Gastrocnemius medialis (tissue), 4 donors: ENCODE data around the gene ENG. TPM values are rescaled to one million over a fixed set of nuclear protein-coding genes. Genes with fewer than 3 reads are reported as not detected.

ENCODE experiments used
- ATAC-seq, 2 donors: fragments of 150-250 bp; one replicate each; pipeline ENCODE4 v1.9.1; 2016
- DNase-seq, 2 donors: peaks; one replicate each; pipeline ENCODE4 v3.0.0-alpha.2; 2019
- H3K27ac ChIP-seq, 4 donors: fragments of 200-600 bp; sonication (generic); 1 replicate in 1 of 4; 2 replicates in 3 of 4; pipeline ENCODE4 v1.5.1; 2016 to 2018; ENCODE audit warnings: mild to moderate bottlenecking in 2 of 4, moderate library complexity in 1 of 4
- H3K27me3 ChIP-seq, 3 donors: fragments of 200-600 bp; sonication (generic) in 2 of 3; 1 replicate in 1 of 3; 2 replicates in 2 of 3; pipeline versions ENCODE4 v1.5.1 to v1.6.0; 2016 to 2019; ENCODE audit warnings: mild to moderate bottlenecking in 1 of 3, moderate library complexity in 1 of 3
- H3K36me3 ChIP-seq, 2 donors: fragments of 200-600 bp; sonication (generic) in 1 of 2; one replicate each; pipeline ENCODE4 v1.5.1; 2017 to 2018
- H3K4me1 ChIP-seq, 2 donors: fragments of 200-600 bp; sonication (generic) in 1 of 2; one replicate each; pipeline ENCODE4 v1.5.1; 2016 to 2017; ENCODE audit warnings: mild to moderate bottlenecking in 2 of 2
- H3K4me3 ChIP-seq, 4 donors: fragments of 200-600 bp; sonication (generic) in 3 of 4; 1 replicate in 1 of 4; 2 replicates in 3 of 4; pipeline ENCODE4 v1.5.1; 2016 to 2019; ENCODE audit warnings: mild to moderate bottlenecking in 2 of 4
- H3K9me3 ChIP-seq, 3 donors: fragments of 200-600 bp; sonication (generic) in 2 of 3; 1 replicate in 1 of 3; 2 replicates in 2 of 3; pipeline ENCODE4 v1.5.1; 2016 to 2019
- POLR2A ChIP-seq, 2 donors: fragments of 450-650 bp; IDR thresholded peaks; one replicate each; pipeline ENCODE4 v1.6.1; 2017; ENCODE audit warnings: antibody characterized with exemption in 2 of 2, mild to moderate bottlenecking in 2 of 2, moderate library complexity in 2 of 2
- in situ Hi-C, 4 donors: fragments of 200-750 bp; cut with MboI; loops; one replicate each; pipeline versions ENCODE4 v1.15.0 to v1.8.0; 2017; ENCODE audit warnings: low sequenced_read_pairs in 4 of 4
- intact Hi-C: fragments of 100-400 bp; cut with DNase I; formaldehyde crosslinking; loops from one replicate; pipeline ENCODE4 v1.15.1; 2023; ENCODE audit warnings: low total_unique reads
- total RNA-seq, 4 donors: library from RNA; depleted of rRNA; stranded (reverse); fragments of >200 nt; gene quantifications; one replicate each; pipeline versions ENCODE4 v1.1.0 to v1.2.3, GENCODE V29; 2016
- TF ChIP-seq, protein P1 (sequence below), 5 experiments: fragments of 450-650 bp in 3 of 5; fragments of 200-600 bp in 2 of 5; sonication (generic) in 2 of 5; IDR thresholded peaks in 4 of 5; conservative IDR thresholded peaks in 1 of 5; 1 replicate in 4 of 5; 2 replicates in 1 of 5; pipeline ENCODE4 v1.5.1; 2016 to 2019; ENCODE audit warnings: antibody characterized with exemption in 5 of 5, mild to moderate bottlenecking in 3 of 5, moderate library complexity in 3 of 5

The ENG gene
- total RNA-seq, 4 donors from 2014 or later: 27.4 to 49.8 (median 32.6) TPM

DNA sequence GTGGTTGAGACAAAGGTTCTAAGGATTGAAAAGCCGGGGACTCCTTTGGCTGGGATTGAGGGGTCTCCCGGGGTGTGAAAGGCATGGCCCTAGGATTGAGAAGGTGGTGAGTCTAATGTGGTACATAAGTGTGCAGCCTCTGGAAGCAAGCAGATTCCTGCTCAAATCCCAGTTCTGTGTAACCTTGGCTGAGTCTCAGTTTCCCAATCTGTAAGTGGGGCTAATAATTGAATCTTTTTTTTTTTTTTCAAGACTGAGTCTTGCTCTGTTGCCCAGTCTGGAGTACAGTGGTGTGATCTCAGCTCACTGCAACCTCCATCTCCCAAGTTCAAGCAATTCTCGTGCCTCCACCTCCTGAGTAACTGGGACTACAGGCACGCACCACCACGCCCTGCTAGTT lies 81.9 kb downstream of the ENG start:
- Histone ChIP-seq H3K27me3 (no peaks in the 10 kb centered on the region), H3K36me3 (no peaks in the 10 kb centered on the region), H3K4me3 (no peak overlapping the region), H3K9me3 (no peaks in the 10 kb centered on the region), H3K27ac (no peak overlapping the region), H3K4me1 (peaks cover 10 to 12% of the 10 kb centered on the region in 2 donors)
- DNase-seq (no peak), ATAC-seq (no peak)
- in situ Hi-C loops (no loop called here), intact Hi-C loops (no loop called here)
- TF ChIP-seq, protein P1, sequence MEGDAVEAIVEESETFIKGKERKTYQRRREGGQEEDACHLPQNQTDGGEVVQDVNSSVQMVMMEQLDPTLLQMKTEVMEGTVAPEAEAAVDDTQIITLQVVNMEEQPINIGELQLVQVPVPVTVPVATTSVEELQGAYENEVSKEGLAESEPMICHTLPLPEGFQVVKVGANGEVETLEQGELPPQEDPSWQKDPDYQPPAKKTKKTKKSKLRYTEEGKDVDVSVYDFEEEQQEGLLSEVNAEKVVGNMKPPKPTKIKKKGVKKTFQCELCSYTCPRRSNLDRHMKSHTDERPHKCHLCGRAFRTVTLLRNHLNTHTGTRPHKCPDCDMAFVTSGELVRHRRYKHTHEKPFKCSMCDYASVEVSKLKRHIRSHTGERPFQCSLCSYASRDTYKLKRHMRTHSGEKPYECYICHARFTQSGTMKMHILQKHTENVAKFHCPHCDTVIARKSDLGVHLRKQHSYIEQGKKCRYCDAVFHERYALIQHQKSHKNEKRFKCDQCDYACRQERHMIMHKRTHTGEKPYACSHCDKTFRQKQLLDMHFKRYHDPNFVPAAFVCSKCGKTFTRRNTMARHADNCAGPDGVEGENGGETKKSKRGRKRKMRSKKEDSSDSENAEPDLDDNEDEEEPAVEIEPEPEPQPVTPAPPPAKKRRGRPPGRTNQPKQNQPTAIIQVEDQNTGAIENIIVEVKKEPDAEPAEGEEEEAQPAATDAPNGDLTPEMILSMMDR (IDR thresholded peaks at IDR 0.05 in 4 of 5, conservative IDR thresholded peaks at IDR 0.05 in 1 of 5): no peak
- TF ChIP-seq POLR2A (IDR thresholded peaks at IDR 0.05): no peak

DNA sequence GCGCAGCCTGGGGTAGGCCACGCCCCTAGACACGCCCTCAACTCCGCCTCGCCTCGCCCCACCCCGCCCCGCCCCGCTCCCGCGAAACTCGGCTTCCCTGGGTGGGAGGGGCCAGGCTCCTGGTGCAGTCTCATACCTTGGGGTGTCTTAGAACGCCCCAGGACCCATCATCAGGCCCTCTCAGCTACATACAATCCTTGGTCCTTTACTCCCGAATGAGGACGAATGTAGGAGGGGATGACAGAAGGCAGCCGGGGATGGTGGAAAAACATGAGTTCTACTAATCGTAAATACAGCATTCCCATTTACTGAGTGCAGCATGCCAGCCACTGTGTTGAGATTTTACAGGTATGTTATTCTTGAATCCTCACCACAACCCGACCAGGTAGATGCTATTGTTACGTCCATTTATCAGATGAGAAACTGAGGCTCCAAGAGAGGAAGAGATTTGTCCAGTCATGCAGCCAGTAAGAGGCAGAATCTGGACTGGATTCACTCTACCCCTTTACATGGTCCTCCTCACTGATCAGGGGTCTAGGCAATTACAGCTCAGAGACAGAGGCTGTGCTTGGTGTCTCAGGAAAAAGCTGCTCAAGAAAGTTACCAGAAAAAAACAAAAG lies 82.8 kb downstream of the ENG start:
- H3K36me3 ChIP-seq: no peaks in the 10 kb centered on the region
- TF ChIP-seq, protein P1 (IDR thresholded peaks at IDR 0.05 in 4 of 5, conservative IDR thresholded peaks at IDR 0.05 in 1 of 5): no peak
- TF ChIP-seq POLR2A (IDR thresholded peaks at IDR 0.05): no peak
- DNase-seq: no peak
- intact Hi-C loops: loop anchor here (1.0 kb wide), 3 partner anchors 14 to 36 kb away; partner anchors contain the start of gene TOR2A
- H3K9me3 ChIP-seq: no peaks in the 10 kb centered on the region
- no peaks in the 10 kb centered on the region for H3K27me3 ChIP-seq
- H3K4me3 ChIP-seq: peak overlapping the region; percentile 58 to 69 (median 66)
- no peak for ATAC-seq
- H3K27ac ChIP-seq: peak overlapping the region; percentile 56 to 81 (median 76)
- in situ Hi-C loops: no loop called here
- peaks cover 11 to 18% of the 10 kb centered on the region in 2 donors for H3K4me1 ChIP-seq

DNA sequence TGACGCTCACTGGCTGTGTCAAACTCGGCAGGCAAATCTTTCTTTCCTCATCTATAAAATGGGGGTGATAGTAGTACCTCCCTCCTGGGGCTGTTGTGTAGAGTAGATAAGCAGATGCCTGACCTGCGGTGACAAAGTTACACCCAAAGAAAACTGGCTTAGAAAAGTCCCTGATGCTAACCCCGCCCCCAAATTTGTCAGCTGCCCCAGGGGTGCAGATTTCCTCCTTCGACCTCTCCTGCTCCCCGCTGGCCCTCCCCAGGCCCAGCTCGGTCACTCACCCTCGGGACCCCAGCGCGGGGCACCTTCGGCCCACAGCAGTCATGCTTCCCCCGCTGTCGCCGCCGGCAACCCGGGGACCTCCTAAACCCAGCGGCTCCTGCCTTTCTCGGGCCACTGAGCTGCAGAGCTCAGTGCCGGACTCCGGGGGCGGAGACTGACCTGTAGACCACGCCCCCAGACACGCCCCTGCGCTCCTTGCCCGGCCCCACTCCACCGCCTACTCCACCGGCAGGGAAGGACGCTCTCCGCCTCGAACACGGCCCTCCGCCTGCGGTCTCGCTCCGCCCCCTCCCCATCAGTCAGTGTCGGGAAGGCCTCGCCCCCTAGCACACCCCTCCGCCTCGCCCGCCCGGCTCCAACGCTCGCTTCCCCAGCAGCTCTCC lies 83.4 kb downstream of the ENG start:
- DNase-seq (peak; percentile 96 to 97), ATAC-seq (peak; percentile 93 to 94)
- peak overlapping the region; percentile 58 to 69 (median 66) for H3K4me3 ChIP-seq
- H3K9me3 ChIP-seq: no peaks in the 10 kb centered on the region
- H3K27ac ChIP-seq: peak overlapping the region; percentile 56 to 81 (median 76)
- peak in 1 of 2 donors; percentile 66 for TF ChIP-seq POLR2A (IDR thresholded peaks at IDR 0.05)
- TF ChIP-seq, protein P1 (IDR thresholded peaks at IDR 0.05 in 4 of 5, conservative IDR thresholded peaks at IDR 0.05 in 1 of 5): peak in 1 of 5 experiments; percentile 15
- peaks cover 11 to 18% of the 10 kb centered on the region in 2 donors for H3K4me1 ChIP-seq
- H3K27me3 ChIP-seq: no peaks in the 10 kb centered on the region
- H3K36me3 ChIP-seq: no peaks in the 10 kb centered on the region
- in situ Hi-C loops: no loop called here
- intact Hi-C loops: loop anchor here (1.0 kb wide), 3 partner anchors 14 to 36 kb away; partner anchors contain the start of gene TOR2A

DNA sequence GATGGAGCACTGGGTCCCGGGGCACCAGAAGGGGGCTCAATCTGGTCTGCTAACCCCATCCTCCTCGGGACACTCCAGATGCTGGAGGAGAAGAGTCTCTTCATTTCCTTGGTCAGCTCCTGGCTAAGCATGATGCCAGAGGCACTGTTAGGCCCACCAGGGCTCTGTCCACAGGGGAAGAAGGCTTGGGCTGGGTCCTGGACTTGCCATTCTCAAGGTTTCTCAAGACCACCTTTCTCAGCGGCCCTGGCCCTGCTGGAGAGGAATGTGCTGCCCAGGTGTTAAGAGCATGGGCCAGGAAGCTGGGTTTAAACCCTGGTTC lies 83.9 kb downstream of the ENG start:
- ATAC-seq: no peak
- in situ Hi-C loops: no loop called here

More for the DNA sequence above, 83.9 kb downstream of the ENG start:
- TF ChIP-seq, protein P1 (IDR thresholded peaks at IDR 0.05 in 4 of 5, conservative IDR thresholded peaks at IDR 0.05 in 1 of 5): no peak
- TF ChIP-seq POLR2A (IDR thresholded peaks at IDR 0.05): no peak
- Histone ChIP-seq H3K4me1 (peaks cover 11 to 18% of the 10 kb centered on the region in 2 donors), H3K4me3 (peak overlapping the region; percentile 58 to 69 (median 66)), H3K27ac (peak overlapping the region; percentile 56 to 81 (median 76)), H3K9me3 (no peaks in the 10 kb centered on the region), H3K27me3 (no peaks in the 10 kb centered on the region), H3K36me3 (no peaks in the 10 kb centered on the region)
- DNase-seq: no peak
- intact Hi-C loops: no loop called here
